SK-N-SH (cell line): ENCODE results near the gene PRSS56. TPM values are rescaled to one million over a fixed set of nuclear protein-coding genes. Genes with fewer than 3 reads are reported as not detected.

Experiments used
- CTCF ChIA-PET: fragments of 300-600, 350-600 bp; formaldehyde crosslinking; extraction: SDS; loops from one replicate; lab custom pipeline; 2021; lab: Yijun Ruan, JAX
- POLR2A ChIA-PET: fragments of 350-600 bp; sonication (Branson Sonifier 250); formaldehyde crosslinking; extraction: SDS; loops from one replicate; lab custom pipeline; 2020; ENCODE audit warnings: antibody characterized with exemption, inconsistent platforms; lab: Yijun Ruan, JAX
- DNase-seq: peaks from one replicate; pipeline ENCODE4 v3.0.0; 2012
- H2AFZ ChIP-seq: fragments of 200-600 bp; sonication (generic); 2 replicates; pipeline ENCODE4 v1.8.1; 2016; ENCODE audit warnings: antibody characterized with exemption, mild to moderate bottlenecking, low read depth
- H3F3A ChIP-seq: fragments of 200-600 bp; sonication (generic); replicated peaks from 2 replicates; pipeline ENCODE3; 2016; ENCODE audit warnings: antibody characterized with exemption, mild to moderate bottlenecking; ENCODE audit not compliant: insufficient read depth
- H3K27ac ChIP-seq, 2 experiments: fragments of 200-500 bp in 1 of 2; fragments of 200-600 bp in 1 of 2; sonication (Bioruptor generic) in 1 of 2; sonication (generic), shearing (Covaris generic) in 1 of 2; 2 replicates each; pipeline versions ENCODE4 v1.5.1 to v1.6.1; 2014 to 2016; ENCODE audit warnings: low read depth in 2 of 2, inconsistent platforms in 1 of 2, low read length in 1 of 2, mild to moderate bottlenecking in 1 of 2, mixed read lengths in 1 of 2
- H3K27me3 ChIP-seq: fragments of 200-600 bp; sonication (generic), shearing (Covaris generic); 2 replicates; pipeline ENCODE4 v1.6.1; 2016; ENCODE audit warnings: mixed run types; ENCODE audit not compliant: insufficient read depth
- H3K36me3 ChIP-seq, 2 experiments: fragments of 200-500 bp in 1 of 2; fragments of 200-600 bp in 1 of 2; sonication (Bioruptor generic) in 1 of 2; sonication (generic) in 1 of 2; replicated peaks in 1 of 2; 2 replicates each; pipeline versions ENCODE3 to v1.5.1; 2014 to 2016; ENCODE audit warnings: low read length in 1 of 2, mild to moderate bottlenecking in 1 of 2; ENCODE audit not compliant: insufficient read depth in 2 of 2, control insufficient read depth in 1 of 2
- H3K4me1 ChIP-seq, 2 experiments: fragments of 200-500 bp in 1 of 2; fragments of 200-600 bp in 1 of 2; sonication (Bioruptor generic) in 1 of 2; sonication (generic), shearing (Covaris generic) in 1 of 2; 2 replicates each; pipeline versions ENCODE4 v1.5.1 to v1.6.1; 2014 to 2016; ENCODE audit warnings: low read depth in 1 of 2, low read length in 1 of 2, mixed run types in 1 of 2; ENCODE audit not compliant: insufficient read depth in 2 of 2, control insufficient read depth in 1 of 2
- H3K4me2 ChIP-seq: fragments of 200-600 bp; sonication (generic), shearing (Covaris generic); 2 replicates; pipeline ENCODE4 v1.6.1; 2017; ENCODE audit warnings: mixed run types
- H3K4me3 ChIP-seq, 2 experiments: fragments of 200-500 bp in 1 of 2; fragments of 200-600 bp in 1 of 2; sonication (Bioruptor generic) in 1 of 2; sonication (generic), shearing (Covaris generic) in 1 of 2; 2 replicates each; pipeline versions ENCODE4 v1.5.1 to v1.8.1; 2014 to 2016; ENCODE audit warnings: low read depth in 2 of 2, inconsistent platforms in 1 of 2, low read length in 1 of 2, mild to moderate bottlenecking in 1 of 2, mixed read lengths in 1 of 2, moderate library complexity in 1 of 2
- H3K79me2 ChIP-seq: fragments of 200-600 bp; sonication (generic); 2 replicates; pipeline ENCODE4 v1.8.1; 2017; ENCODE audit warnings: mild to moderate bottlenecking; ENCODE audit not compliant: insufficient read depth
- H3K9ac ChIP-seq: fragments of 200-600 bp; sonication (generic); 2 replicates; pipeline ENCODE4 v1.6.1; 2017; ENCODE audit warnings: mixed run types
- H3K9me2 ChIP-seq: fragments of 200-600 bp; sonication (generic); 2 replicates; pipeline ENCODE4 v1.6.1; 2017; ENCODE audit warnings: mixed run types
- H3K9me3 ChIP-seq: fragments of 200-600 bp; sonication (generic); 2 replicates; pipeline ENCODE4 v1.6.1; 2017; ENCODE audit warnings: mixed run types, mild to moderate bottlenecking, moderate library complexity
- H4K20me1 ChIP-seq: fragments of 200-600 bp; sonication (generic); 2 replicates; pipeline ENCODE4 v1.6.1; 2017; ENCODE audit warnings: mild to moderate bottlenecking, mixed run types; ENCODE audit not compliant: insufficient read depth
- CHD2 ChIP-seq: fragments of 150-350 bp; IDR thresholded peaks from 2 replicates; pipeline ENCODE4 v1.6.1; 2018; ENCODE audit warnings: low read length; ENCODE audit not compliant: partially characterized antibody
- GABPA ChIP-seq: IDR thresholded peaks from 2 replicates; pipeline ENCODE4 v1.4.0; 2012; ENCODE audit warnings: low read depth, mild to moderate bottlenecking
- GATA2 ChIP-seq: sonication (generic); formaldehyde crosslinking; IDR thresholded peaks from 2 replicates; pipeline ENCODE4 v1.5.0; 2020; ENCODE audit warnings: mild to moderate bottlenecking, missing genetic modification reagents
- POLR2AphosphoS5 ChIP-seq: IDR thresholded peaks from 2 replicates; pipeline ENCODE4 v1.6.1; 2012; ENCODE audit warnings: low read depth, low read length
- USF2 ChIP-seq: fragments of 150-350 bp; IDR thresholded peaks from 2 replicates; pipeline ENCODE4 v1.6.1; 2017; ENCODE audit warnings: antibody characterized with exemption, low read length, low read depth, borderline replicate concordance
- WGBS: methylation state at CpG from one replicate; pipeline ENCODE4 v1.1.6; 2017; ENCODE audit warnings: low lambda C conversion rate; 5-methylcytosine and 5-hydroxymethylcytosine counted together
- polyA plus RNA-seq, 3 experiments: library from polyadenylated mRNA; depleted of rRNA; stranded (reverse); fragments of >200 nt; gene quantifications; 2 replicates each; pipeline ENCODE4 v1.2.3, GENCODE V29; 2012
- TF ChIP-seq, protein P1 (sequence below): fragments of 150-350 bp; IDR thresholded peaks from 2 replicates; pipeline ENCODE4 v1.6.1; 2016; ENCODE audit warnings: mild to moderate bottlenecking, low read depth, low read length
- TF ChIP-seq, protein P2 (sequence below): IDR thresholded peaks from 2 replicates; pipeline ENCODE4 v1.6.1; 2012; ENCODE audit warnings: mild to moderate bottlenecking, low read depth, low read length, moderate library complexity
- TF ChIP-seq, protein P3 (sequence below): IDR thresholded peaks from 2 replicates; pipeline ENCODE4; 2012

PRSS56 gene
- polyA plus RNA-seq, 1 of the 3 experiments (the other 2 are of a cell fraction) = not detected

GRCh38 chr2:232483311-232483922, 36.8 kb upstream of the PRSS56 start:
- 42% methylated on average over 7 of the region's 10 CpGs for WGBS
- H3F3A ChIP-seq = no peaks in the 10 kb centered on the region
- ChIA-PET POLR2A (no interaction called here), CTCF (interaction anchor here (0.6 to 1.1 kb wide), 2 partner anchors 38 to 40 kb away, joined by 3 to 5 read pairs; no protein-coding TSS in a partner anchor)
- no peak overlapping the region for H3K4me2 ChIP-seq
- no peak overlapping the region for H3K9ac ChIP-seq
- H3K27me3 ChIP-seq = peaks cover 18% of the 10 kb centered on the region
- DNase-seq = no peak
- TF ChIP-seq, protein P1, sequence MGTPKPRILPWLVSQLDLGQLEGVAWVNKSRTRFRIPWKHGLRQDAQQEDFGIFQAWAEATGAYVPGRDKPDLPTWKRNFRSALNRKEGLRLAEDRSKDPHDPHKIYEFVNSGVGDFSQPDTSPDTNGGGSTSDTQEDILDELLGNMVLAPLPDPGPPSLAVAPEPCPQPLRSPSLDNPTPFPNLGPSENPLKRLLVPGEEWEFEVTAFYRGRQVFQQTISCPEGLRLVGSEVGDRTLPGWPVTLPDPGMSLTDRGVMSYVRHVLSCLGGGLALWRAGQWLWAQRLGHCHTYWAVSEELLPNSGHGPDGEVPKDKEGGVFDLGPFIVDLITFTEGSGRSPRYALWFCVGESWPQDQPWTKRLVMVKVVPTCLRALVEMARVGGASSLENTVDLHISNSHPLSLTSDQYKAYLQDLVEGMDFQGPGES = no peak
- no peak for TF ChIP-seq GABPA
- TF ChIP-seq, protein P2, sequence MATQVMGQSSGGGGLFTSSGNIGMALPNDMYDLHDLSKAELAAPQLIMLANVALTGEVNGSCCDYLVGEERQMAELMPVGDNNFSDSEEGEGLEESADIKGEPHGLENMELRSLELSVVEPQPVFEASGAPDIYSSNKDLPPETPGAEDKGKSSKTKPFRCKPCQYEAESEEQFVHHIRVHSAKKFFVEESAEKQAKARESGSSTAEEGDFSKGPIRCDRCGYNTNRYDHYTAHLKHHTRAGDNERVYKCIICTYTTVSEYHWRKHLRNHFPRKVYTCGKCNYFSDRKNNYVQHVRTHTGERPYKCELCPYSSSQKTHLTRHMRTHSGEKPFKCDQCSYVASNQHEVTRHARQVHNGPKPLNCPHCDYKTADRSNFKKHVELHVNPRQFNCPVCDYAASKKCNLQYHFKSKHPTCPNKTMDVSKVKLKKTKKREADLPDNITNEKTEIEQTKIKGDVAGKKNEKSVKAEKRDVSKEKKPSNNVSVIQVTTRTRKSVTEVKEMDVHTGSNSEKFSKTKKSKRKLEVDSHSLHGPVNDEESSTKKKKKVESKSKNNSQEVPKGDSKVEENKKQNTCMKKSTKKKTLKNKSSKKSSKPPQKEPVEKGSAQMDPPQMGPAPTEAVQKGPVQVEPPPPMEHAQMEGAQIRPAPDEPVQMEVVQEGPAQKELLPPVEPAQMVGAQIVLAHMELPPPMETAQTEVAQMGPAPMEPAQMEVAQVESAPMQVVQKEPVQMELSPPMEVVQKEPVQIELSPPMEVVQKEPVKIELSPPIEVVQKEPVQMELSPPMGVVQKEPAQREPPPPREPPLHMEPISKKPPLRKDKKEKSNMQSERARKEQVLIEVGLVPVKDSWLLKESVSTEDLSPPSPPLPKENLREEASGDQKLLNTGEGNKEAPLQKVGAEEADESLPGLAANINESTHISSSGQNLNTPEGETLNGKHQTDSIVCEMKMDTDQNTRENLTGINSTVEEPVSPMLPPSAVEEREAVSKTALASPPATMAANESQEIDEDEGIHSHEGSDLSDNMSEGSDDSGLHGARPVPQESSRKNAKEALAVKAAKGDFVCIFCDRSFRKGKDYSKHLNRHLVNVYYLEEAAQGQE = no peak
- TF ChIP-seq CHD2 = no peak
- TF ChIP-seq POLR2AphosphoS5 = no peak
- no peak for TF ChIP-seq GATA2 (CRISPR knock-in tag)
- TF ChIP-seq, protein P3, sequence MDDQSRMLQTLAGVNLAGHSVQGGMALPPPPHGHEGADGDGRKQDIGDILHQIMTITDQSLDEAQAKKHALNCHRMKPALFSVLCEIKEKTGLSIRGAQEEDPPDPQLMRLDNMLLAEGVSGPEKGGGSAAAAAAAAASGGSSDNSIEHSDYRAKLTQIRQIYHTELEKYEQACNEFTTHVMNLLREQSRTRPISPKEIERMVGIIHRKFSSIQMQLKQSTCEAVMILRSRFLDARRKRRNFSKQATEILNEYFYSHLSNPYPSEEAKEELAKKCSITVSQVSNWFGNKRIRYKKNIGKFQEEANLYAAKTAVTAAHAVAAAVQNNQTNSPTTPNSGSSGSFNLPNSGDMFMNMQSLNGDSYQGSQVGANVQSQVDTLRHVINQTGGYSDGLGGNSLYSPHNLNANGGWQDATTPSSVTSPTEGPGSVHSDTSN = no peak
- no peak for TF ChIP-seq USF2
- no peaks in the 10 kb centered on the region for H3K9me3 ChIP-seq
- no peak overlapping the region for H2AFZ ChIP-seq
- no peak overlapping the region for H3K4me3 ChIP-seq
- no peaks in the 10 kb centered on the region for H3K79me2 ChIP-seq
- H3K9me2 ChIP-seq = no peaks in the 10 kb centered on the region
- H3K36me3 ChIP-seq = no peaks in the 10 kb centered on the region
- no peaks in the 10 kb centered on the region for H4K20me1 ChIP-seq
- H3K27ac ChIP-seq = no peak overlapping the region
- H3K4me1 ChIP-seq = peaks cover 0 to 2% of the 10 kb centered on the region in 2 experiments; a peak in 1 of 4 replicates
